Karpas-422 (cell line): Measurements from ENCODE around the gene PKN1. TPM values are rescaled to one million over a fixed set of nuclear protein-coding genes. Genes with fewer than 3 reads are reported as not detected.

Experiments used
- DNase-seq: peaks from one replicate; pipeline ENCODE4 v3.0.0-alpha.2; 2015
- H2AFZ ChIP-seq: fragments of 200-600 bp; sonication (generic); 2 replicates; pipeline ENCODE4 v1.6.1; 2014; ENCODE audit warnings: antibody characterized with exemption, low read length, mixed read lengths
- H3K27ac ChIP-seq: fragments of 200-600 bp; sonication (generic); 2 replicates; pipeline ENCODE4 v1.5.1; 2014; ENCODE audit warnings: mild to moderate bottlenecking, low read length, moderate library complexity
- H3K27me3 ChIP-seq: fragments of 200-600 bp; sonication (generic); 2 replicates; pipeline ENCODE4 v1.6.1; 2014; ENCODE audit warnings: low read length, mixed read lengths
- H3K36me3 ChIP-seq: fragments of 200-600 bp; sonication (generic); 2 replicates; pipeline ENCODE4 v1.6.1; 2014; ENCODE audit warnings: low read length, mixed read lengths; ENCODE audit not compliant: insufficient read depth
- H3K4me1 ChIP-seq: fragments of 200-600 bp; sonication (generic); 2 replicates; pipeline ENCODE4 v1.6.1; 2014; ENCODE audit warnings: mild to moderate bottlenecking, low read length, mixed read lengths
- H3K4me2 ChIP-seq: fragments of 200-600 bp; sonication (generic); 2 replicates; pipeline ENCODE4 v1.6.1; 2014; ENCODE audit warnings: low read length, low read depth, mild to moderate bottlenecking; ENCODE audit not compliant: poor library complexity, severe bottlenecking
- H3K4me3 ChIP-seq: fragments of 200-600 bp; sonication (generic); 2 replicates; pipeline ENCODE4 v1.5.1; 2014; ENCODE audit warnings: mild to moderate bottlenecking, antibody characterized with exemption, low read length, mixed read lengths
- H3K79me2 ChIP-seq: fragments of 200-600 bp; sonication (generic); 2 replicates; pipeline ENCODE4 v1.6.1; 2014; ENCODE audit warnings: mild to moderate bottlenecking, low read length, mixed read lengths
- H3K9ac ChIP-seq: fragments of 200-600 bp; sonication (generic); 2 replicates; pipeline ENCODE4 v1.6.0; 2014; ENCODE audit warnings: low read length
- H3K9me2 ChIP-seq: fragments of 200-600 bp; sonication (generic), shearing (Covaris generic); replicated peaks from 2 replicates; pipeline ENCODE4 v1.6.0; 2014; ENCODE audit warnings: mild to moderate bottlenecking, low read length, moderate library complexity; ENCODE audit not compliant: insufficient read depth
- H3K9me3 ChIP-seq: fragments of 300-700, 200-600 bp; sonication (generic); 2 replicates; pipeline ENCODE4 v1.6.1; 2014; ENCODE audit warnings: low read length, mixed read lengths
- H4K20me1 ChIP-seq: fragments of 200-600 bp; sonication (generic); 2 replicates; pipeline ENCODE4 v1.6.1; 2014; ENCODE audit warnings: mild to moderate bottlenecking, antibody characterized with exemption, low read length, low read depth; ENCODE audit not compliant: insufficient read depth
- total RNA-seq: library from RNA; depleted of rRNA; stranded (reverse); fragments of >200 nt; shearing (Covaris generic); gene quantifications from 2 replicates; pipeline ENCODE4 v1.2.3, GENCODE V29; 2014; ENCODE audit warnings: low replicate concordance

The PKN1 gene
- total RNA-seq, 1 experiment from 2014 or later, result 66.3 TPM

- Histone ChIP-seq H3K27ac (no peak overlapping the region), H3K9ac (no peak overlapping the region), H3K4me1 (peaks cover 15% of the 10 kb centered on the region), H3K79me2 (no peaks in the 10 kb centered on the region), H3K27me3 (no peaks in the 10 kb centered on the region), H3K4me2 (no peak overlapping the region), H3K9me3 (no peaks in the 10 kb centered on the region), H4K20me1 (0 out of 2 replicates have a peak, but pooled peaks cover 5% of the 10 kb centered on the region), H3K36me3 (no peaks in the 10 kb centered on the region), H3K9me2 (no peaks in the 10 kb centered on the region), H2AFZ (no peak overlapping the region), H3K4me3 (no peak overlapping the region)
- DNase-seq, result no peak
Measured at GRCh38 chr19:14473073-14473977, 40.2 kb downstream of the PKN1 start.

- H3K4me2 ChIP-seq, result no peak overlapping the region
- DNase-seq, result no peak
Measured at GRCh38 chr19:14473978-14474578, 41.0 kb downstream of the PKN1 start.

GRCh38 chr19:14474827-14475226 is 41.7 kb downstream of the PKN1 start:
- no peaks in the 10 kb centered on the region for H3K36me3 ChIP-seq
- no peaks in the 10 kb centered on the region for H3K27me3 ChIP-seq
- H3K4me1 ChIP-seq, result peaks cover 16% of the 10 kb centered on the region
- H3K4me3 ChIP-seq, result no peak overlapping the region
- H4K20me1 ChIP-seq, result 0 out of 2 replicates have a peak, but pooled peaks cover 5% of the 10 kb centered on the region
- no peak for DNase-seq
- no peaks in the 10 kb centered on the region for H3K79me2 ChIP-seq
- H3K9me2 ChIP-seq, result no peaks in the 10 kb centered on the region
- no peak overlapping the region for H3K9ac ChIP-seq
- H2AFZ ChIP-seq, result no peak overlapping the region
- H3K27ac ChIP-seq, result no peak overlapping the region
- no peaks in the 10 kb centered on the region for H3K9me3 ChIP-seq
- no peak overlapping the region for H3K4me2 ChIP-seq

More at GRCh38 chr19:14473978-14474578, 41.0 kb downstream of the PKN1 start:
- H3K36me3 ChIP-seq, result no peaks in the 10 kb centered on the region
- H2AFZ ChIP-seq, result no peak overlapping the region
- H3K9me3 ChIP-seq, result no peaks in the 10 kb centered on the region
- no peaks in the 10 kb centered on the region for H3K9me2 ChIP-seq
- H3K27me3 ChIP-seq, result no peaks in the 10 kb centered on the region
- no peaks in the 10 kb centered on the region for H3K79me2 ChIP-seq
- no peak overlapping the region for H3K9ac ChIP-seq
- H4K20me1 ChIP-seq, result 0 out of 2 replicates have a peak, but pooled peaks cover 5% of the 10 kb centered on the region
- H3K27ac ChIP-seq, result no peak overlapping the region
- peaks cover 15% of the 10 kb centered on the region for H3K4me1 ChIP-seq
- H3K4me3 ChIP-seq, result no peak overlapping the region

- no peaks in the 10 kb centered on the region for H3K9me3 ChIP-seq
- H3K9ac ChIP-seq, result no peak within 1 kb of the TSS
- no peak within 1 kb of the TSS for H3K4me2 ChIP-seq
- H2AFZ ChIP-seq, result no peak within 1 kb of the TSS
- H3K4me3 ChIP-seq, result no peak within 1 kb of the TSS
- no peaks in the 10 kb centered on the region for H3K9me2 ChIP-seq
- H3K4me1 ChIP-seq, result peaks cover 22% of the 10 kb centered on the region
- no peaks in the 10 kb centered on the region for H3K36me3 ChIP-seq
- H4K20me1 ChIP-seq, result 0 out of 2 replicates have a peak, but pooled peaks cover 5% of the 10 kb centered on the region
- no peak for DNase-seq
- H3K79me2 ChIP-seq, result no peaks in the 10 kb centered on the region
- H3K27ac ChIP-seq, result no peak within 1 kb of the TSS
- H3K27me3 ChIP-seq, result no peaks in the 10 kb centered on the region
Measured at GRCh38 chr19:14475251-14476073, 42.4 kb downstream of the PKN1 start, which contains the start of gene PTGER1. Gene PTGER1 (minus strand): TSS chr19:14475354. CDS start chr19:14474320, 1,034 bp downstream.

- no peaks in the 10 kb centered on the region for H3K79me2 ChIP-seq
Measured at GRCh38 chr19:14476327-14476672, 43.2 kb downstream of the PKN1 start.

GRCh38 chr19:14476673-14477401 is 43.7 kb downstream of the PKN1 start:
- H3K4me2 ChIP-seq, result no peak overlapping the region

More at GRCh38 chr19:14476327-14476672, 43.2 kb downstream of the PKN1 start:
- H3K9me2 ChIP-seq, result no peaks in the 10 kb centered on the region
- no peak for DNase-seq
- H3K4me1 ChIP-seq, result peaks cover 22% of the 10 kb centered on the region
- H3K27ac ChIP-seq, result no peak overlapping the region
- 0 out of 2 replicates have a peak, but pooled peaks cover 5% of the 10 kb centered on the region for H4K20me1 ChIP-seq
- H3K9me3 ChIP-seq, result no peaks in the 10 kb centered on the region
- no peak overlapping the region for H2AFZ ChIP-seq
- no peak overlapping the region for H3K9ac ChIP-seq
- H3K36me3 ChIP-seq, result no peaks in the 10 kb centered on the region
- H3K4me3 ChIP-seq, result no peak overlapping the region
- no peaks in the 10 kb centered on the region for H3K27me3 ChIP-seq
- no peak overlapping the region for H3K4me2 ChIP-seq

GRCh38 chr19:14477418-14478112 is 44.5 kb downstream of the PKN1 start:
- no peak for DNase-seq
- Histone ChIP-seq H3K9me3 (no peaks in the 10 kb centered on the region), H3K79me2 (no peaks in the 10 kb centered on the region), H3K4me1 (peaks cover 22% of the 10 kb centered on the region), H3K9me2 (no peaks in the 10 kb centered on the region), H3K27me3 (no peaks in the 10 kb centered on the region), H3K4me3 (no peak overlapping the region), H3K27ac (no peak overlapping the region), H3K4me2 (no peak overlapping the region), H3K9ac (no peak overlapping the region), H3K36me3 (no peaks in the 10 kb centered on the region), H2AFZ (no peak overlapping the region), H4K20me1 (0 out of 2 replicates have a peak, but pooled peaks cover 5% of the 10 kb centered on the region)

More at GRCh38 chr19:14476673-14477401, 43.7 kb downstream of the PKN1 start:
- Histone ChIP-seq H2AFZ (no peak overlapping the region), H3K4me1 (peaks cover 22% of the 10 kb centered on the region), H3K9me3 (no peaks in the 10 kb centered on the region), H3K9ac (no peak overlapping the region), H3K27me3 (no peaks in the 10 kb centered on the region), H3K4me3 (no peak overlapping the region), H3K27ac (no peak overlapping the region), H4K20me1 (0 out of 2 replicates have a peak, but pooled peaks cover 5% of the 10 kb centered on the region), H3K79me2 (no peaks in the 10 kb centered on the region), H3K36me3 (no peaks in the 10 kb centered on the region), H3K9me2 (no peaks in the 10 kb centered on the region)
- peak; percentile 73 for DNase-seq
